ENCODE results near the gene ZNF674. TPM values are rescaled to one million over a fixed set of nuclear protein-coding genes. Genes with fewer than 3 reads are reported as not detected.
"Not testable (repeated sequence)": the region's sequence is repeated elsewhere in the genome, so short reads cannot be mapped to it uniquely, and the experiment has no call there.

ZNF674 gene
- total and polyA plus RNA-seq, 10 of the 15 experiments (the other 5 are each of a cell fraction or from before 2014, with no cell fraction given) = 1.0 to 3.7 (median 1.8) TPM

DNA sequence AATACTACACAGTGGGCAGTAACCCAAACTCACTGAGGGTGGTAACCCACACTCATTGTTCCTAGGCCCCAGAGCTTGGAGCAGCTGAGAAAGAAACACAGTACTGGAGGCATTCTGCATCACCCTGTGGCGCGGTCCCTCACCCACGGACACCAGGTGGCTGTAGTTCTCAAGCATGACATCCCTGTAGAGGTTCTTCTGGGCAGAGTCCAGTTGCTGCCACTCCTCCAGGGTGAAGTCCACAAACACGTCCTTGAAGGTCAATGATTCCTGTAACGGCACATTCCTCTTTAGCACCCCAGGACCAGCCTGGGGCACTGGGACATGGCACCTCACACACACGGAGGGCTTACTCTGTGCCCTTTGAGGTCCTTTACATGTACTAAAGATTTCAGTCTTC lies 16.6 kb downstream of the ZNF674 start:
- H3K79me2 ChIP-seq (ENCODE audit: control insufficient read depth, insufficient read depth, low read length); H3K27me3 ChIP-seq (replicated peaks in 1 of 2; ENCODE audit: control insufficient read depth in 2 of 2, insufficient read depth in 2 of 2, low read length in 1 of 2); intact Hi-C loops (cut with micrococcal nuclease; ENCODE audit: unreplicated experiment); H3K4me3 ChIP-seq; RAD21 ChIA-PET (ENCODE audit: unreplicated experiment); BruUV-seq (replicated peaks); DNase-seq (ENCODE audit: low read depth, low spot score); H3K4me2 ChIP-seq (ENCODE audit: control insufficient read depth, insufficient read depth); H2AFZ ChIP-seq (ENCODE audit: control insufficient read depth, low read depth, low read length); SMC1A ChIA-PET (ENCODE audit: uncharacterized antibody, unreplicated experiment); POLR2A ChIA-PET; in situ Hi-C loops (cut with MboI); H3K36me3 ChIP-seq (ENCODE audit: control insufficient read depth in 2 of 2, insufficient read depth in 2 of 2, low read length in 1 of 2); H3K9me3 ChIP-seq (replicated peaks; ENCODE audit: control insufficient read depth, insufficient read depth, low read length); H4K20me1 ChIP-seq (ENCODE audit: control insufficient read depth, insufficient read depth); H3K27ac ChIP-seq (ENCODE audit: control insufficient read depth, insufficient read depth); CTCF ChIA-PET; ATAC-seq; H3K4me1 ChIP-seq (ENCODE audit: control insufficient read depth, insufficient read depth, low read length); H3K9ac ChIP-seq (ENCODE audit: control insufficient read depth, insufficient read depth, low read length): not testable (repeated sequence)
- 68% methylated on average over 6 of the region's 6 CpGs for WGBS (ENCODE audit: insufficient coverage, insufficient replicate concordance, low lambda C conversion rate, missing lambda C conversion rate)
- peak; percentile 31 for FAIRE-seq

GRCh38 chrX:46506076-46506475 lies 39.1 kb downstream of the ZNF674 start:
- intact Hi-C loops (cut with micrococcal nuclease; ENCODE audit: unreplicated experiment) = no loop called here
- POLR2A ChIA-PET = no interaction called here
- in situ Hi-C loops (cut with MboI) = no loop called here
- Histone ChIP-seq H3K27me3 (replicated peaks in 1 of 2; ENCODE audit: control insufficient read depth in 2 of 2, insufficient read depth in 2 of 2, low read length in 1 of 2) (no peaks in the 10 kb centered on the region), H4K20me1 (ENCODE audit: control insufficient read depth, insufficient read depth) (no peaks in the 10 kb centered on the region), H3K36me3 (ENCODE audit: control insufficient read depth in 2 of 2, insufficient read depth in 2 of 2, low read length in 1 of 2) (no peaks in the 10 kb centered on the region), H2AFZ (ENCODE audit: control insufficient read depth, low read depth, low read length) (no peak overlapping the region), H3K27ac (ENCODE audit: control insufficient read depth, insufficient read depth) (no peak overlapping the region), H3K9me3 (replicated peaks; ENCODE audit: control insufficient read depth, insufficient read depth, low read length) (peaks cover 6% of the 10 kb centered on the region; the same call in 2 of the 3 replicates), H3K79me2 (ENCODE audit: control insufficient read depth, insufficient read depth, low read length) (no peaks in the 10 kb centered on the region), H3K4me1 (ENCODE audit: control insufficient read depth, insufficient read depth, low read length) (no peaks in the 10 kb centered on the region), H3K9ac (ENCODE audit: control insufficient read depth, insufficient read depth, low read length) (no peak overlapping the region), H3K4me3 (no peak overlapping the region), H3K4me2 (ENCODE audit: control insufficient read depth, insufficient read depth) (no peak overlapping the region)
- no TSS peak for BruUV-seq (replicated peaks)
- 82% methylated on average over 1 of the region's 1 CpG for WGBS (ENCODE audit: insufficient coverage, insufficient replicate concordance, low lambda C conversion rate, missing lambda C conversion rate)
- SMC1A ChIA-PET (ENCODE audit: uncharacterized antibody, unreplicated experiment) = interaction anchor here (0.5 to 1.3 kb wide), 3 partner anchors 17 to 138 kb away, joined by 3 to 4 read pairs (median 3); no protein-coding TSS in a partner anchor
- ATAC-seq = no peak
- RAD21 ChIA-PET (ENCODE audit: unreplicated experiment) = no interaction called here
- FAIRE-seq = no peak
- CTCF ChIA-PET = interaction anchor here (0.6 kb wide), 3 partner anchors 20 to 925 kb away, joined by 3 to 4 read pairs (median 3); no protein-coding TSS in a partner anchor
- DNase-seq (ENCODE audit: low read depth, low spot score) = no peak
- TF ChIP-seq IKZF2 (IDR thresholded peaks at IDR 0.05) (no peak), ZNF274 (IDR thresholded peaks at IDR 0.05; ENCODE audit: insufficient read depth, insufficient read length) (no peak), PAX8 (IDR thresholded peaks at IDR 0.05) (no peak), RCOR1 (conservative IDR thresholded peaks at IDR 0.05; ENCODE audit: low read depth, low read length) (no peak), DPF2 (IDR thresholded peaks at IDR 0.05) (no peak), ATF7 (IDR thresholded peaks at IDR 0.05; ENCODE audit: low read depth) (no peak), EGR1 (IDR thresholded peaks at IDR 0.05; ENCODE audit: borderline replicate concordance in 1 of 2, low read depth in 2 of 2, low read length in 2 of 2) (no peak), HDAC6 (IDR thresholded peaks at IDR 0.05; ENCODE audit: unreplicated experiment) (no peak), NR2C1 (IDR thresholded peaks at IDR 0.05) (no peak), SIX5 (IDR thresholded peaks at IDR 0.05; ENCODE audit: low read depth, low read length, severe bottlenecking) (no peak), IRF4 (IDR thresholded peaks at IDR 0.05; ENCODE audit: low read depth, low read length) (no peak)
- TF ChIP-seq, protein P1, sequence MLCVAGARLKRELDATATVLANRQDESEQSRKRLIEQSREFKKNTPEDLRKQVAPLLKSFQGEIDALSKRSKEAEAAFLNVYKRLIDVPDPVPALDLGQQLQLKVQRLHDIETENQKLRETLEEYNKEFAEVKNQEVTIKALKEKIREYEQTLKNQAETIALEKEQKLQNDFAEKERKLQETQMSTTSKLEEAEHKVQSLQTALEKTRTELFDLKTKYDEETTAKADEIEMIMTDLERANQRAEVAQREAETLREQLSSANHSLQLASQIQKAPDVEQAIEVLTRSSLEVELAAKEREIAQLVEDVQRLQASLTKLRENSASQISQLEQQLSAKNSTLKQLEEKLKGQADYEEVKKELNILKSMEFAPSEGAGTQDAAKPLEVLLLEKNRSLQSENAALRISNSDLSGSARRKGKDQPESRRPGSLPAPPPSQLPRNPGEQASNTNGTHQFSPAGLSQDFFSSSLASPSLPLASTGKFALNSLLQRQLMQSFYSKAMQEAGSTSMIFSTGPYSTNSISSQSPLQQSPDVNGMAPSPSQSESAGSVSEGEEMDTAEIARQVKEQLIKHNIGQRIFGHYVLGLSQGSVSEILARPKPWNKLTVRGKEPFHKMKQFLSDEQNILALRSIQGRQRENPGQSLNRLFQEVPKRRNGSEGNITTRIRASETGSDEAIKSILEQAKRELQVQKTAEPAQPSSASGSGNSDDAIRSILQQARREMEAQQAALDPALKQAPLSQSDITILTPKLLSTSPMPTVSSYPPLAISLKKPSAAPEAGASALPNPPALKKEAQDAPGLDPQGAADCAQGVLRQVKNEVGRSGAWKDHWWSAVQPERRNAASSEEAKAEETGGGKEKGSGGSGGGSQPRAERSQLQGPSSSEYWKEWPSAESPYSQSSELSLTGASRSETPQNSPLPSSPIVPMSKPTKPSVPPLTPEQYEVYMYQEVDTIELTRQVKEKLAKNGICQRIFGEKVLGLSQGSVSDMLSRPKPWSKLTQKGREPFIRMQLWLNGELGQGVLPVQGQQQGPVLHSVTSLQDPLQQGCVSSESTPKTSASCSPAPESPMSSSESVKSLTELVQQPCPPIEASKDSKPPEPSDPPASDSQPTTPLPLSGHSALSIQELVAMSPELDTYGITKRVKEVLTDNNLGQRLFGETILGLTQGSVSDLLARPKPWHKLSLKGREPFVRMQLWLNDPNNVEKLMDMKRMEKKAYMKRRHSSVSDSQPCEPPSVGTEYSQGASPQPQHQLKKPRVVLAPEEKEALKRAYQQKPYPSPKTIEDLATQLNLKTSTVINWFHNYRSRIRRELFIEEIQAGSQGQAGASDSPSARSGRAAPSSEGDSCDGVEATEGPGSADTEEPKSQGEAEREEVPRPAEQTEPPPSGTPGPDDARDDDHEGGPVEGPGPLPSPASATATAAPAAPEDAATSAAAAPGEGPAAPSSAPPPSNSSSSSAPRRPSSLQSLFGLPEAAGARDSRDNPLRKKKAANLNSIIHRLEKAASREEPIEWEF (IDR thresholded peaks at IDR 0.05; ENCODE audit: insufficient replicate concordance, low read depth, low read length) = no peak
- TF ChIP-seq, protein P2, sequence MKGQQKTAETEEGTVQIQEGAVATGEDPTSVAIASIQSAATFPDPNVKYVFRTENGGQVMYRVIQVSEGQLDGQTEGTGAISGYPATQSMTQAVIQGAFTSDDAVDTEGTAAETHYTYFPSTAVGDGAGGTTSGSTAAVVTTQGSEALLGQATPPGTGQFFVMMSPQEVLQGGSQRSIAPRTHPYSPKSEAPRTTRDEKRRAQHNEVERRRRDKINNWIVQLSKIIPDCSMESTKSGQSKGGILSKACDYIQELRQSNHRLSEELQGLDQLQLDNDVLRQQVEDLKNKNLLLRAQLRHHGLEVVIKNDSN (IDR thresholded peaks at IDR 0.05; ENCODE audit: borderline replicate concordance, extremely low read length, insufficient read depth, low read depth, low read length) = no peak

Data from GM12878 (cell line).